Fibroblast of gingiva (primary cell): ENCODE data around the gene RNASET2.
"Not testable (repeated sequence)": the region's sequence is repeated elsewhere in the genome, so short reads cannot be mapped to it uniquely, and the experiment has no call there.

ENCODE experiments used
- DNase-seq: peaks from one replicate; pipeline ENCODE4 v3.0.0-alpha.2; 2011; ENCODE audit warnings: low read depth

Gene RNASET2

DNA sequence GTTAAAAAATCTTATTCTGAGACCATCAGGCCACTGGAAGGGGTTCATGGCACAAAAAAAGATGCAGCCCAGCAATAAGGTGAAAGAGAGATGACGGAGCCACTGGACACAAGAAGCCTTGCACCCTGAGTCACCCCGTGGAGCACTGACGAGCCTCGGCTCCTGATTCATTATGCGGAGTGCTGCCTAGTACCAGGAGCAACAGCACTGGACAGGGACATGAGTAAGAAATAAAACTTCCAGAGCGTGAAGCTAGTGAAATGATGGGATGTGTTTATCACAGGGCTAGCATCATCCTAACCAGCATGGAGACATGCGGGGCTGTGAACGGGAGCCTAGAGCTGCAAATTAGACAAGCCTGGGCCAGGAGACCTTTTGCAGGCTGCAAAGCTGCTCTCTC, 53.3 kb downstream of the RNASET2 start:
- no peak for DNase-seq

DNA sequence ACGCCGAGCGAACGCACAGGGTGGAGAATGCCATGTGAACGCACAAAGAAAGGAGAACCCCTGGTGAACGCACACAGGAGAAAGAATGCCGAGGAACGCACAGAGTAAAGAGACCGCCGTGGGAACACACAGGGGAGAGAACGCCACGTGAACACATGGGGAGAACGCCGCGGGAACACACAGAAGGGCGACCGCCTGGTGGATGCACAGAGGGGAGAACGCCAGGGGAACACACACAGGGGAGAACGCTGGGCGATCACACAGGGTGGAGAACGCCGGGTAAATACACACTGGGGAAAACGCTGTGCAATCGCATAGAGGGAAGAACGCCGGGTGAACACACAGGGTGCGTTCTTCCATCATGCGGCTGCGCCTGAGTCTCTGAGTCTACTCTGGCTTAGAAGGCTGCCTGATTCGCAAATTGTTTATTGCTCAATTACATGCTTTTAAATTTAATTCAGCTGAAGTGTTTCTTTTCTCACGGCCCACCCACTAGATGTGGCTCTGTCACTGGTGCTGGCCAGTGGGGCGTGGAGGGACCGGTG, 54.1 kb downstream of the RNASET2 start:
- no peak for DNase-seq

DNA sequence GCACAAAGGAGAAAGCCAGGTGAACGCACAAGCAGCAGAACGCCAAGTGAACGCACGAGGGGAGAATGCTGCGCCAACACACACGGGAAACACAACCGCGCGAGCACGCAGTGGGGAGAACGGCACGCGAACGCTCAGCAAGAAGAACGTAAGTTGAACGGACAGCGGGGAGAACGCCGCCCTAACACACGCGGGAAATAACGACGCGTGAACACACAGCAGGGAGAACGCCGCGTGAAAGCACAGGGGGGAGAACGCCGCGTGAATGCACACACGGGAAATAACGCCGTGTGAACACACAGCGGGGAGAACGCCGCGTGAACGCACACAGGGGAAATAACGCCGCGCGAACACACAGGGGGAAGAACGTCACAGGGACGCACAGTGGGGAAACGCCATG, 54.7 kb downstream of the RNASET2 start:
- DNase-seq = no peak

DNA sequence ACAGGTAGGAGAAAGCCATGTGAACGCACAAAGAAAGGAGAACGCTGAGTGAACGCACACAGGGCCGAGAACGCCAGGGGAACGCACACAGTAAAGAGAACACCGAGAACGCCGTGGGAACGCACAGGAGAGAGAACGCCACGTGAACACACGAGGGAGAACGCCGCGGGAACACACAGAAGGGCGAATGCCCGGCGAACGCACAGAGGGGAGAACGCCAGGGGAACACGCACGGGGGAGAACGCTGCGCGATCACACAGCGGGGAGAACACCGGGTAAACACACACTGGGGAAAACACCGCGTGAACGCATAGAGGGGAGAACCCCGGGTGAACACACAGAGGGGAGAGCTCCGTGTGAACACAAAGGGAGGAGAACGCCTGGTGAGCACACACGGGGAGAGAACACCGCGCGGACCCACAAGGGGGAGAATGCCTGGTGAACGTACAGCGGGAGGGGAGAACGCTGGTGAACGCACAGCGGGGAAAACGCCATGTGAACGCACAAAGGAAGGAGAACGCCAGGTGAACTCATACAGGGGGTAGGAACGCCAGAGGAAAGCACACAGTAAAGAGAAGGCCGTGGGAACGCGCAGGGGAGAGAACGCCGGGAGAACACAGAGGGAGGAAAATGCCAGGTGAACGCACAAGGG, 55.3 kb downstream of the RNASET2 start:
- no peak for DNase-seq

DNA sequence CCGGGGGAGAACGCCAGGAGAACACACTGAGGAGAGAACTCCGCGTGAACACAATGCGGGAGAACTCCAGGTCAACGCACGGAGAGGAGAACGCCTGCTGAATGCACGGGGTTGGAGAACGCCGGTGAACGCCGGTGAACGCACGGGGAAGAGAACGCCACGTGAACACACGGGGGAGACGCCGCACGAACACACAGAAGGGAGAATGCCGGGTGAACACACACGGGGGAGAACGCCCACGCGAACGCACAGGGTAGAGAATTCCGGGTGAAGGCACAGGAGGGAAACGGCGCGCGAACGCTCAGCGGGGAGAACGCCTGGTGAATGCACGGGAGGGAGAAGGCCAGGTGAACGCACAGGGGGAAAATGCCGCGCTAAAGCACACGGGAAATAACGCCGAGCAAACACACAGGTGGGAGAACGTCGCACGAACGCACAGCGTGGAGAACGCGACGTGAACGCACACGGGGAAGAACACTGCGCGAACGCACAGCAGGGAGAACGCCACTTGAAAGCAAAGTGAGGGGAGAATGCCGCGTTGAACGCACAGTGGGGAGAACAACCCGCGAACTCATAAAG, 56.1 kb downstream of the RNASET2 start:
- DNase-seq = no peak

DNA sequence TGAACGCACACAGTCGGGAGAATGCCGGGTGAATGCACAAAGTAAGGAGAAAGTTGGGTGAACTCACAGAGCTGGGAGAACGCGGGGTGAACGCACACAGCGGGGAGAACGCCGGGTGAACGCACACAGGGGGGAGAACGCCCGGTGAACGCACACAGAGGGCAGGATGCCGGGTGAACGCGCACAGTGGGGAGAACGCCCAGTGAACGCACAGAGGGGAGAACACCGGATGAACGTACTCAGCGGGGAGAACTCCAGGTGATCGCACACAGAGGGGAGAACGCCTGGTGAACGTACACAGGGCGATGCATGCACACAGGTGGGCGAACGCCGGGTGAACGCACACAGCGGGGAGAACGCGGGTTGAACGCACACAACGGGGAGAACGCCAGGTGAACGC, 57.4 kb downstream of the RNASET2 start:
- no peak for DNase-seq

DNA sequence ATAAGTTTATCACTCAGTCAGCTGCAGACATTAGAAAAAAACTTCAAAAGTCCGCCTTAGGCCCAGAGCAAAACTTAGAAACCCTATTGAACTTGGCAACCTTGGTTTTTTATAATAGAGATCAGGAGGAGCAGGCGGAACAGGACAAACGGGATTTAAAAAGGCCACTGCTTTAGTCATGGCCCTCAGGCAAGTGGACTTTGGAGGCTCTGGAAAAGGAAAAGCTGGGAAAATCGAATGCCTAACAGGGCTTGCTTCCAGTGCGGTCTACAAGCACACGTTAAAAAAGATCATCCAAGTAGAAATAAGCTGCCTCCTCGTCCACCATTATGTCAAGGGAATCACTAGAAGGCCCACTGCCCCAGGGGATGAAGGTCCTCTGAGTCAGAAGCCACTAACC, 61.7 kb downstream of the RNASET2 start:
- not testable (repeated sequence) for DNase-seq

DNA sequence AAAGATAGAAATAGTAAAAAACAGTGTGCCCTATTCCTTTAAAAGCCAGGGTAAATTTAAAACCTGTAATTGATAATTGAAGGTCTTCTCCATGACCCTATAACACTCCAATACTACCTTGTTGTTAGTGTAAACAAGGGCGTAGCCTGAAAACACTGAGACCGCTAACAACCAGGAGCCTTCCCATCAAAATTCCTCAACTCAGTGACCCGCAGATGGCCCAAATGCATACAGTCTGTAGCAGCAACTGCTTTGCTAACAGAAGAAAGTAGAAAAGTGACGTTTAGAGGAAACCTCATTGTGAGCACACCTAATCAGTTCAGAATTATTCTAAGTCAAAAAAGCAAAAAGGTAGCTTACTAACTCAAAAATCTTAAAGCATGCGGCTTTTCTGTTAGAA, 63.9 kb downstream of the RNASET2 start:
- not testable (repeated sequence) for DNase-seq

DNA sequence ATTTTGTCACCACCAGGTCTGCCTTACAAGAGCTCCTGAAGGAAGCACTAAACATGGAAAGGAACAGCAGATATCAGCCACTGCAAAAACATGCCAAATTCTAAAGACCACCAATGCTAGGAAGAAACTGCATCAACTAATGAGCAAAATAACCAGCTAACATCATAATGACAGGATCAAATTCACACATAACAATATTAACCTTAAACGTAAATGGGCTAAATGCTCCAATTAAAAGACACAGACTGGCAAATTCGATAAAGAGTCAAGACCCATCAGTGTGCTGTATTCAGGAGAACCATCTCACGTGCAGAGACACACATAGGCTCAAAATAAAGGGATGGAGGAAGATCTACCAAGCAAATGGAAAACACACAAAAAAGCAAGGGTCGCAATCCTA, 69.6 kb downstream of the RNASET2 start:
- DNase-seq = not testable (repeated sequence)

DNA sequence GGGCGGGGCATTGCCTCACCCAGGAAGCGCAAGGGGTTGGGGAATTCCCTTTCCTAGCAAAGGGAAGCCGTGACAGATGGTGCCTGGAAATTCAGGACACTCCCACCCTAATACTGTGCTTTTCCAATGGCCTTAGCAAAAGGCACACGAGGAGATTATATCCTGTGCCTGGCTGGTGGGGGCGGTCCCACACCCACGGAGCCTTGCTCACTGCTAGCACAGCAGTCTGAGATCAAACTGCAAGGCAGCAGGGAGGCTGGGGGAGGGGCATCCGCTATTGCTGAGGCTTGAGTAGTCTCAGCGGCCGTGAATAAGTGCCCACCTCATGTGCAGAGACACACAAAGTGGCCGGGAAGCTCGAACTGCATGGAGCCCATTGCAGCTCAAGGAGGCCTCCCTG, 71.4 kb downstream of the RNASET2 start:
- DNase-seq = not testable (repeated sequence)

DNA sequence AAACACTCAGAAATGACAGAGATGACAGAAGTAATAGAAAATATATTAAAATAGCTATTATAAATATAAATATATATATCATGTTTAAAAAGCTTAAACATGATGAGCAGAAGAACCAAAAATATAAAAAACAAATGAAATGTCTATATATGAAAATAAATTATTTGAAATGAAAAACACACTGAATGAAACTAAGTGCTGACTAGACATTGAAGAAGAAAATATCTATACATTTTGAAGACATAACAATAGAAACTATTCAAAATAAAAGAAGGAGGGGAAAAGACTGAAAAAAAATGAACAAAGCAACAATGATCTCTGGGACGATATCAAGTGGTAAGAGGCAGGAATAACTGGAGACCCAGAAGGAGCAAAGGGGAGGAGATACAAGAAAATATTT, 76.8 kb downstream of the RNASET2 start:
- DNase-seq = no peak
